K562 (cell line): ENCODE measurements around the gene API5. TPM values are rescaled to one million over a fixed set of nuclear protein-coding genes. Genes with fewer than 3 reads are reported as not detected.
A peak's percentile ranks its signal among the peaks of the same experiment; 100 is the strongest.

Experiments used
- ARNT ChIP-seq, 2 experiments: fragments of 450-650 bp; IDR thresholded peaks; 2 replicates each; pipeline ENCODE4 v1.6.1; 2016; ENCODE audit warnings: mild to moderate bottlenecking in 1 of 2
- ATF7 ChIP-seq: fragments of 450-650 bp; IDR thresholded peaks from 2 replicates; pipeline ENCODE4 v1.7.1; 2014; ENCODE audit warnings: mild to moderate bottlenecking, moderate library complexity
- BACH1 ChIP-seq: fragments of 200-800 bp; sonication (Bioruptor generic); IDR thresholded peaks from 2 replicates; pipeline ENCODE4 v1.6.1; 2016; ENCODE audit warnings: missing genetic modification characterization, missing compliant biosample characterization
- GABPB1 ChIP-seq: sonication (generic); formaldehyde crosslinking; IDR thresholded peaks from 2 replicates; pipeline ENCODE4 v1.8.0; 2022; ENCODE audit warnings: mild to moderate bottlenecking, missing genetic modification reagents
- HMBOX1 ChIP-seq: sonication (generic); IDR thresholded peaks from 2 replicates; pipeline ENCODE4 v1.6.1; 2016
- JUND ChIP-seq, 2 experiments: IDR thresholded peaks; 2 replicates in 1 of 2; 3 replicates in 1 of 2; pipeline ENCODE4 v1.6.1; 2011; ENCODE audit warnings: borderline replicate concordance in 2 of 2, low read depth in 2 of 2, low read length in 2 of 2, improper control_type of control experiment in 1 of 2, missing biosample characterization in 1 of 2, missing genetic modification characterization in 1 of 2, missing genetic modification reagents in 1 of 2
- KLF6 ChIP-seq: fragments of 250-450 bp; sonication (Bioruptor Pico); IDR thresholded peaks from 2 replicates; pipeline ENCODE4 v1.4.0; 2020; ENCODE audit warnings: mild to moderate bottlenecking, moderate library complexity, borderline replicate concordance
- NELFE ChIP-seq: IDR thresholded peaks from 2 replicates; pipeline ENCODE4 v1.6.1; 2011; ENCODE audit warnings: mild to moderate bottlenecking; ENCODE audit not compliant: insufficient read depth, insufficient read length
- NEUROD1 ChIP-seq: fragments of 150-350 bp; IDR thresholded peaks from 2 replicates; pipeline ENCODE4 v1.6.1; 2014; ENCODE audit warnings: borderline replicate concordance, low read length, low read depth; ENCODE audit not compliant: partially characterized antibody
- POLR2A ChIP-seq: fragments of 450-650 bp; conservative IDR thresholded peaks from 2 replicates; pipeline ENCODE4 v1.6.1; 2016
- PRPF4 ChIP-seq: fragments of 200-400 bp; formaldehyde crosslinking; IDR thresholded peaks from one replicate; pipeline ENCODE4 v1.6.1; 2017; ENCODE audit warnings: low read length, low read depth, mild to moderate bottlenecking; ENCODE audit not compliant: insufficient read depth, poor library complexity, severe bottlenecking
- RHOXF2B ChIP-seq: fragments of 250-450 bp; sonication (Bioruptor Pico); conservative IDR thresholded peaks from 2 replicates; pipeline ENCODE4 v1.5.1; 2021
- SMAD2 ChIP-seq: fragments of 150-350 bp; IDR thresholded peaks from 2 replicates; pipeline ENCODE4 v1.6.1; 2014; ENCODE audit warnings: low read depth, mild to moderate bottlenecking, low read length
- U2AF1 ChIP-seq: fragments of 200-400 bp; formaldehyde crosslinking; optimal IDR thresholded peaks from 2 replicates; pipeline ENCODE3; 2017; ENCODE audit warnings: mild to moderate bottlenecking, low read depth, low read length, moderate library complexity
- WHSC1 ChIP-seq: IDR thresholded peaks from one replicate; pipeline ENCODE4 v1.6.1; 2012; ENCODE audit warnings: low read length, control low read depth, inconsistent platforms
- XRCC4 ChIP-seq: IDR thresholded peaks from one replicate; pipeline ENCODE4 v1.6.1; 2011; ENCODE audit not compliant: insufficient read depth, insufficient read length; ENCODE audit errors: extremely low read depth
- ZC3H4 ChIP-seq: sonication (generic); formaldehyde crosslinking; IDR thresholded peaks from 2 replicates; pipeline ENCODE4 v1.9.0; 2021; ENCODE audit warnings: missing genetic modification reagents, borderline replicate concordance
- ZKSCAN8 ChIP-seq: fragments of 200-800 bp; sonication (Bioruptor generic); IDR thresholded peaks from 2 replicates; pipeline ENCODE4 v1.6.1; 2016; ENCODE audit warnings: missing genetic modification characterization, missing compliant biosample characterization
- ZNF197 ChIP-seq: fragments of 200-800 bp; sonication (Bioruptor generic); IDR thresholded peaks from 2 replicates; pipeline ENCODE4 v1.6.1; 2016; ENCODE audit warnings: low read depth, missing genetic modification characterization, missing compliant biosample characterization
- ZNF23 ChIP-seq: fragments of 250-450 bp; sonication (Bioruptor Pico); IDR thresholded peaks from 2 replicates; pipeline ENCODE4 v1.4.0; 2020; ENCODE audit warnings: mild to moderate bottlenecking
- ZNF311 ChIP-seq: fragments of 250-450 bp; sonication (Bioruptor Pico); IDR thresholded peaks from 2 replicates; pipeline ENCODE4 v1.4.0; 2020; ENCODE audit warnings: mild to moderate bottlenecking, moderate library complexity
- ZNF384 ChIP-seq: IDR thresholded peaks from 2 replicates; pipeline ENCODE4 v1.6.1; 2012; ENCODE audit warnings: low read depth, low read length, improper control_type of control experiment
- ZNF395 ChIP-seq: fragments of 200-800 bp; sonication (Bioruptor generic); IDR thresholded peaks from 2 replicates; pipeline ENCODE4 v1.6.1; 2017; ENCODE audit warnings: missing genetic modification characterization, missing compliant biosample characterization
- ZNF696 ChIP-seq: fragments of 250-450 bp; sonication (Bioruptor Pico); conservative IDR thresholded peaks from 2 replicates; pipeline ENCODE4 v1.4.0; 2020; ENCODE audit warnings: mild to moderate bottlenecking, moderate library complexity
- ZNF699 ChIP-seq: fragments of 250-450 bp; sonication (Bioruptor Pico); IDR thresholded peaks from 2 replicates; pipeline ENCODE4 v1.8.0; 2021; ENCODE audit warnings: mild to moderate bottlenecking, moderate library complexity; ENCODE audit not compliant: insufficient replicate concordance
- ZNF830 ChIP-seq: fragments of 250-450 bp; sonication (Bioruptor Pico); IDR thresholded peaks from 2 replicates; pipeline ENCODE4 v1.5.0; 2021; ENCODE audit warnings: mild to moderate bottlenecking
- polyA plus RNA-seq, 8 experiments: library from polyadenylated mRNA; depleted of rRNA in 4 of 8; stranded (reverse) in 5 of 8; unstranded in 3 of 8; fragments of >200 nt; fragmentation: Nextera tagmentation in 2 of 8; fragmentation: Illumina TruSeq in 1 of 8; extraction: Ambion mirVana in 2 of 8; extraction: Trizol in 1 of 8; gene quantifications; 2 replicates each; pipeline versions ENCODE4 v1.2.1 to v1.2.3, GENCODE V29; 2011 to 2014; ENCODE audit warnings: inconsistent platforms in 1 of 8, missing spikeins in 1 of 8
- total RNA-seq, 7 experiments: library from RNA; depleted of rRNA in 6 of 7; stranded (reverse); fragments of >200 nt in 6 of 7; fragmentation: Illumina TruSeq in 2 of 7; extraction: Trizol in 2 of 7; gene quantifications; 2 replicates each; pipeline versions ENCODE4 v1.2.1 to v1.2.3, GENCODE V29; 2011 to 2021; ENCODE audit warnings: low replicate concordance in 1 of 7
- TF ChIP-seq, protein P1 (sequence below): fragments of 450-650 bp; IDR thresholded peaks from 2 replicates; pipeline ENCODE4 v1.6.1; 2016; ENCODE audit warnings: borderline replicate concordance

Gene API5
- total and polyA plus RNA-seq, 9 of the 15 experiments (the other 6 are each of a cell fraction or from before 2014, with no cell fraction given) = 59.8 to 146 (median 123) TPM

GRCh38 chr11:43358279-43358800 lies 46.5 kb downstream of the API5 start (continued):
- TF ChIP-seq NELFE (no peak), ZNF830 (CRISPR knock-in tag) (no peak), GABPB1 (CRISPR knock-in tag) (no peak), ZKSCAN8 (CRISPR knock-in tag) (no peak), POLR2A (no peak), ZNF311 (CRISPR knock-in tag) (no peak), ZNF23 (CRISPR knock-in tag) (no peak), XRCC4 (no peak), U2AF1 (no peak), BACH1 (0 out of 2 replicates have a peak, but pooled peaks have one; percentile 35), HMBOX1 (peak; percentile 38), NEUROD1 (no peak), ZNF696 (no peak), JUND (IDR thresholded peaks at IDR 0.05; ENCODE audit: borderline replicate concordance, low read depth, low read length) (no peak), JUND (tag; IDR thresholded peaks at IDR 0.05; ENCODE audit: borderline replicate concordance, low read depth, low read length) (no peak), ZNF395 (CRISPR knock-in tag) (no peak), RHOXF2B (CRISPR knock-in tag) (no peak), KLF6 (no peak), ZNF384 (no peak), ZNF197 (no peak), PRPF4 (no peak), SMAD2 (no peak), ARNT (IDR thresholded peaks at IDR 0.05) (peak; percentile 20 to 48; a peak in 1 of 4 replicates), WHSC1 (no peak), ZNF699 (CRISPR knock-in tag) (no peak), ZC3H4 (CRISPR knock-in tag) (no peak), ATF7 (no peak)
- TF ChIP-seq, protein P1, sequence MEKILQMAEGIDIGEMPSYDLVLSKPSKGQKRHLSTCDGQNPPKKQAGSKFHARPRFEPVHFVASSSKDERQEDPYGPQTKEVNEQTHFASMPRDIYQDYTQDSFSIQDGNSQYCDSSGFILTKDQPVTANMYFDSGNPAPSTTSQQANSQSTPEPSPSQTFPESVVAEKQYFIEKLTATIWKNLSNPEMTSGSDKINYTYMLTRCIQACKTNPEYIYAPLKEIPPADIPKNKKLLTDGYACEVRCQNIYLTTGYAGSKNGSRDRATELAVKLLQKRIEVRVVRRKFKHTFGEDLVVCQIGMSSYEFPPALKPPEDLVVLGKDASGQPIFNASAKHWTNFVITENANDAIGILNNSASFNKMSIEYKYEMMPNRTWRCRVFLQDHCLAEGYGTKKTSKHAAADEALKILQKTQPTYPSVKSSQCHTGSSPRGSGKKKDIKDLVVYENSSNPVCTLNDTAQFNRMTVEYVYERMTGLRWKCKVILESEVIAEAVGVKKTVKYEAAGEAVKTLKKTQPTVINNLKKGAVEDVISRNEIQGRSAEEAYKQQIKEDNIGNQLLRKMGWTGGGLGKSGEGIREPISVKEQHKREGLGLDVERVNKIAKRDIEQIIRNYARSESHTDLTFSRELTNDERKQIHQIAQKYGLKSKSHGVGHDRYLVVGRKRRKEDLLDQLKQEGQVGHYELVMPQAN = peak; percentile 36; the same call in 1 of the 2 replicates
